HCT116 (cell line): Measurements from ENCODE around the gene MOAP1. TPM values are rescaled to one million over a fixed set of nuclear protein-coding genes. Genes with fewer than 3 reads are reported as not detected.

Experiments used
- ATAC-seq: fragments of 200-7000 bp; cut with Tn5 transposase; 2 replicates; pipeline ENCODE4 v1.9.1; 2020; ENCODE audit warnings: mild to moderate bottlenecking, moderate library complexity
- BruUV-seq: library from RNA; stranded (reverse); fragments of 400-500 nt; replicated peaks from 2 replicates; lab custom pipeline; 2021; lab: Mats Ljungman, UMichigan
- CTCF ChIA-PET: fragments of 300-600 bp; sonication (Branson Sonifier 250); formaldehyde crosslinking; loops from one replicate; lab custom pipeline; 2021; ENCODE audit warnings: antibody characterized with exemption; lab: Charles Lee
- POLR2A ChIA-PET: fragments of 300-600, 350-600 bp; sonication (Branson Sonifier 250); formaldehyde crosslinking; loops from one replicate; lab custom pipeline; 2021; ENCODE audit warnings: antibody characterized with exemption; lab: Charles Lee
- RAD21 ChIA-PET, 2 experiments: fragments of 300-600 bp; sonication (Branson Sonifier 250); formaldehyde crosslinking; loops; one replicate each; lab custom pipeline; 2023; ENCODE audit warnings: low total read pairs in 2 of 2; ENCODE audit not compliant: uncharacterized antibody in 2 of 2, unreplicated experiment in 2 of 2, low non-redundant PET in 1 of 2; lab: Charles Lee
- DNase-seq: peaks from one replicate; pipeline ENCODE4 v3.0.0-alpha.2; 2010; ENCODE audit warnings: low read depth, low spot score
- H2AFZ ChIP-seq: fragments of 200-600 bp; shearing (Covaris generic), sonication (generic); 2 replicates; pipeline ENCODE4 v1.6.1; 2017; ENCODE audit warnings: low read depth, mixed run types, mixed read lengths, antibody characterized with exemption, low read length; ENCODE audit not compliant: poor library complexity, severe bottlenecking
- H3K27ac ChIP-seq: 2 replicates; pipeline ENCODE4 v1.5.1; 2012; ENCODE audit warnings: low read depth, low read length
- H3K27me3 ChIP-seq: fragments of 200-600 bp; sonication (generic); 2 replicates; pipeline ENCODE4 v1.6.1; 2016; ENCODE audit warnings: mixed run types, low read length, mixed read lengths; ENCODE audit not compliant: insufficient read depth
- H3K36me3 ChIP-seq, 2 experiments: fragments of 200-500 bp in 1 of 2; fragments of 200-600 bp in 1 of 2; sonication (Bioruptor generic) in 1 of 2; sonication (generic) in 1 of 2; 2 replicates each; pipeline versions ENCODE4 v1.5.1 to v1.6.1; 2014 to 2016; ENCODE audit warnings: low read length in 2 of 2, inconsistent platforms in 1 of 2, mixed read lengths in 1 of 2, mixed run types in 1 of 2; ENCODE audit not compliant: insufficient read depth in 2 of 2, control insufficient read depth in 1 of 2
- H3K4me1 ChIP-seq, 2 experiments: fragments of 200-600 bp in 1 of 2; sonication (generic) in 1 of 2; 2 replicates each; pipeline versions ENCODE4 v1.5.1 to v1.6.1; 2012 to 2017; ENCODE audit warnings: low read length in 2 of 2, inconsistent platforms in 1 of 2, mild to moderate bottlenecking in 1 of 2, mixed read lengths in 1 of 2, mixed run types in 1 of 2, moderate library complexity in 1 of 2; ENCODE audit not compliant: insufficient read depth in 2 of 2, control insufficient read depth in 1 of 2
- H3K4me2 ChIP-seq: fragments of 200-600 bp; sonication (generic); 2 replicates; pipeline ENCODE4 v1.6.1; 2017; ENCODE audit warnings: mixed run types, low read length, mixed read lengths
- H3K4me3 ChIP-seq, 2 experiments: fragments of 200-600 bp in 1 of 2; sonication (generic) in 1 of 2; replicated peaks in 1 of 2; 2 replicates each; pipeline ENCODE4 v1.5.1; 2011 to 2016; ENCODE audit warnings: low read length in 2 of 2, control low read depth in 1 of 2, low read depth in 1 of 2, mild to moderate bottlenecking in 1 of 2, mixed read lengths in 1 of 2, mixed run types in 1 of 2
- H3K79me2 ChIP-seq: fragments of 200-600 bp; sonication (generic); 2 replicates; pipeline ENCODE4 v1.6.1; 2017; ENCODE audit warnings: mild to moderate bottlenecking, mixed run types, low read length, moderate library complexity, mixed read lengths; ENCODE audit not compliant: insufficient read depth
- H3K9ac ChIP-seq: fragments of 200-600 bp; sonication (generic); 2 replicates; pipeline ENCODE4 v1.6.1; 2016; ENCODE audit warnings: low read length, mixed read lengths
- H3K9me2 ChIP-seq: fragments of 200-600 bp; sonication (generic), shearing (Covaris generic); 2 replicates; pipeline ENCODE4 v1.6.1; 2017; ENCODE audit warnings: mixed run types, mild to moderate bottlenecking, moderate library complexity; ENCODE audit not compliant: insufficient read depth
- H3K9me3 ChIP-seq, 2 experiments: fragments of 200-500 bp in 1 of 2; fragments of 200-600 bp in 1 of 2; sonication (Bioruptor generic) in 1 of 2; sonication (generic) in 1 of 2; 2 replicates each; pipeline ENCODE4 v1.6.1; 2014 to 2017; ENCODE audit warnings: low read length in 2 of 2, mixed read lengths in 2 of 2, inconsistent platforms in 1 of 2, low read depth in 1 of 2, mild to moderate bottlenecking in 1 of 2, mixed run types in 1 of 2, moderate library complexity in 1 of 2; ENCODE audit not compliant: control insufficient read depth in 1 of 2, insufficient read depth in 1 of 2
- H4K20me1 ChIP-seq: fragments of 200-600 bp; sonication (generic), shearing (Covaris generic); 2 replicates; pipeline ENCODE4 v1.6.1; 2017; ENCODE audit warnings: mixed run types, mild to moderate bottlenecking, moderate library complexity; ENCODE audit not compliant: insufficient read depth
- ATF3 ChIP-seq: IDR thresholded peaks from 2 replicates; pipeline ENCODE4 v1.6.1; 2012
- CEBPB ChIP-seq: IDR thresholded peaks from 2 replicates; pipeline ENCODE4 v1.6.1; 2012; ENCODE audit warnings: low read depth
- CTCF ChIP-seq, 3 experiments: fragments of 200-600 bp in 1 of 3; sonication (generic) in 1 of 3; IDR thresholded peaks in 2 of 3; conservative IDR thresholded peaks in 1 of 3; 2 replicates each; pipeline ENCODE4 v1.5.1; 2012 to 2017; ENCODE audit warnings: low read depth in 2 of 3, low read length in 2 of 3, antibody characterized with exemption in 1 of 3, borderline replicate concordance in 1 of 3, control low read depth in 1 of 3, mild to moderate bottlenecking in 1 of 3, mixed read lengths in 1 of 3, mixed run types in 1 of 3, moderate library complexity in 1 of 3; ENCODE audit not compliant: insufficient read depth in 1 of 3
- EGR1 ChIP-seq: IDR thresholded peaks from 2 replicates; pipeline ENCODE4 v1.6.1; 2012; ENCODE audit warnings: low read depth
- ELF1 ChIP-seq: IDR thresholded peaks from 2 replicates; pipeline ENCODE4 v1.6.1; 2012; ENCODE audit warnings: low read depth, borderline replicate concordance
- EZH2 ChIP-seq: fragments of 200-600 bp; sonication (generic); IDR thresholded peaks from 2 replicates; pipeline ENCODE4 v1.6.1; 2017; ENCODE audit warnings: antibody characterized with exemption, mixed run types
- EZH2phosphoT487 ChIP-seq: fragments of 200-600 bp; IDR thresholded peaks from 2 replicates; pipeline ENCODE4 v1.6.1; 2018; ENCODE audit warnings: antibody characterized with exemption, borderline replicate concordance
- JUND ChIP-seq: IDR thresholded peaks from 2 replicates; pipeline ENCODE4 v1.6.1; 2012
- POLR2AphosphoS5 ChIP-seq: IDR thresholded peaks from 2 replicates; pipeline ENCODE4 v1.6.1; 2011; ENCODE audit warnings: mild to moderate bottlenecking, low read depth, low read length, moderate library complexity
- RAD21 ChIP-seq: IDR thresholded peaks from 2 replicates; pipeline ENCODE4 v1.6.1; 2012; ENCODE audit warnings: low read depth, mild to moderate bottlenecking
- REST ChIP-seq: IDR thresholded peaks from 2 replicates; pipeline ENCODE4 v1.6.1; 2012; ENCODE audit warnings: low read depth
- SRF ChIP-seq: IDR thresholded peaks from 2 replicates; pipeline ENCODE4 v1.6.1; 2012; ENCODE audit warnings: low read depth
- ZBTB33 ChIP-seq: IDR thresholded peaks from 2 replicates; pipeline ENCODE4 v1.6.1; 2011; ENCODE audit warnings: mild to moderate bottlenecking, low read length, moderate library complexity; ENCODE audit not compliant: insufficient replicate concordance; ENCODE audit errors: extremely low read depth
- intact Hi-C: fragments of 100-400 bp; cut with micrococcal nuclease; formaldehyde crosslinking; loops from 2 replicates; pipeline ENCODE4 v1.10.0; 2022
- total RNA-seq: library from RNA; stranded (reverse); gene quantifications from one replicate; pipeline ENCODE4 v1.2.1, GENCODE V29; 2021; ENCODE audit not compliant: unreplicated experiment

MOAP1 gene
- total RNA-seq, 1 experiment from 2014 or later = 14.2 TPM

- H2AFZ ChIP-seq = no peak overlapping the region
- no peak for ATAC-seq
- BruUV-seq = no TSS peak
- no peaks in the 10 kb centered on the region for H3K36me3 ChIP-seq
- TF ChIP-seq EZH2phosphoT487 (no peak), REST (no peak), SRF (no peak), POLR2AphosphoS5 (no peak), RAD21 (no peak), ELF1 (no peak), ATF3 (no peak), CTCF (IDR thresholded peaks at IDR 0.05 in 2 of 3, conservative IDR thresholded peaks at IDR 0.05 in 1 of 3; ENCODE audit: borderline replicate concordance in 1 of 3, insufficient read depth in 1 of 3, low read depth in 2 of 3, low read length in 2 of 3) (no peak), EGR1 (no peak), CEBPB (no peak), JUND (no peak), ZBTB33 (no peak), EZH2 (no peak)
- no peaks in the 10 kb centered on the region for H3K79me2 ChIP-seq
- no peak overlapping the region for H3K4me2 ChIP-seq
- DNase-seq = no peak
- H3K4me3 ChIP-seq = no peak overlapping the region
- H3K9me3 ChIP-seq = no peaks in the 10 kb centered on the region
- RAD21 ChIA-PET = no interaction called here
- H3K27ac ChIP-seq = no peak overlapping the region
- peaks cover 3 to 6% of the 10 kb centered on the region in 2 experiments; a peak in 2 of 4 replicates for H3K4me1 ChIP-seq
- POLR2A ChIA-PET = interaction anchor here (1.2 kb wide), 1 partner anchor 11 kb away, joined by 3 read pairs; the partner anchor contains the start of genes LYSET and MOAP1
- CTCF ChIA-PET = interaction anchor here (3.0 kb wide), 2 partner anchors 11 to 60 kb away, joined by 8 to 10 read pairs; partner anchors contain the start of genes LYSET and MOAP1
- no peaks in the 10 kb centered on the region for H3K27me3 ChIP-seq
- no peaks in the 10 kb centered on the region for H4K20me1 ChIP-seq
- no peaks in the 10 kb centered on the region for H3K9me2 ChIP-seq
- no peak overlapping the region for H3K9ac ChIP-seq
- intact Hi-C loops = no loop called here
Measured at GRCh38 chr14:93173943-93174395, 10.7 kb downstream of the MOAP1 start.
